Stimulated activated CD4-positive, alpha-beta T cell treated with anti-CD3 and anti-CD28 coated beads, Interleukin-1b, Interleukin-23, amount 100 ng/mL, for 24 hours (primary cell): Measurements from ENCODE around the gene CCM2L.

Experiments used
- DNase-seq, 4 experiments: peaks; one replicate each; pipeline ENCODE4 v3.0.0-alpha.2; 2020; ENCODE audit warnings: low read depth in 4 of 4, low spot score in 1 of 4

CCM2L gene

GRCh38 chr20:31992086-31992485 is 18.2 kb upstream of the CCM2L start:
- no peak for DNase-seq

- no peak for DNase-seq
Observed at GRCh38 chr20:31996996-31997395, 13.2 kb upstream of the CCM2L start.

- DNase-seq = no peak
Observed at GRCh38 chr20:31998246-31998645, 12.0 kb upstream of the CCM2L start.

DNA sequence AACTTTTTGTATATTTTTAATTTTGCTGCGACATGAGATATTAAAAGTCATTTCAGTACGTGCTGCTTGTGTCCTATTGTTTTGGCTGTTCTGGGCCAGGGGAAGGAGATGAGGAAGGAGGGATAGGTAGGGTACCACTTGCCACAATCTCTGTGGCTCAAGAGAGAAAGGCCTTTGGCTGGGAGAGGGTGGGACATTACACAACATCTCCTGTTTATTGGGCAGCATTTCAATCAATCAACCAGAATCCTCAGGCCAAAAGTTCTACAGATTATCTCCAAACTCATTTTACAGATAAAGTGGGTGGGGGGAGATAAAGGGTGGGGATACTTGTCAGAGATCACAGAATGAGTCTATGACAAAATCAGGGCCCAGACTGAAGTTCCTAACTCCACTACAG is 6.9 kb upstream of the CCM2L start:
- DNase-seq = no peak

GRCh38 chr20:32004963-32005362 is 5.3 kb upstream of the CCM2L start:
- DNase-seq = no peak

DNA sequence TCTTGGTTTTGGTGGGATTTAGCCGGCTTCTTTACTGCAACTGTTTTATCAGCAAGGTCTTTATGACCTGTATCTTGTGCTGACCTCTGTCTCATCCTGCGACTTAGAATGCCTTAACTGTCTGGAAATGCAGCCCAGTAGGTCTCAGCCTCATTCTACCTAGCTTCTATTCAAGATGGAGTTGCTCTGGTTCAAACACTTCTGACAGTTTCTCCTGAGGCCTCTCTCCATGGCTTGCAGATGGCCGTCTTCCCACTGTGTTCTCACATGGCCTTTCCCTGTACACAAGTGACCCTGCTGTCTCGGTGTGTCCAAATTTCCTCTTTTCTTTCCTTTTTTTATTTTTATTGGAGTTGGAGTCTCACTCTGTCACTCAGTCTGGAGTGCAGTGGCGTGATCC is 4.2 kb upstream of the CCM2L start:
- no peak for DNase-seq

DNA sequence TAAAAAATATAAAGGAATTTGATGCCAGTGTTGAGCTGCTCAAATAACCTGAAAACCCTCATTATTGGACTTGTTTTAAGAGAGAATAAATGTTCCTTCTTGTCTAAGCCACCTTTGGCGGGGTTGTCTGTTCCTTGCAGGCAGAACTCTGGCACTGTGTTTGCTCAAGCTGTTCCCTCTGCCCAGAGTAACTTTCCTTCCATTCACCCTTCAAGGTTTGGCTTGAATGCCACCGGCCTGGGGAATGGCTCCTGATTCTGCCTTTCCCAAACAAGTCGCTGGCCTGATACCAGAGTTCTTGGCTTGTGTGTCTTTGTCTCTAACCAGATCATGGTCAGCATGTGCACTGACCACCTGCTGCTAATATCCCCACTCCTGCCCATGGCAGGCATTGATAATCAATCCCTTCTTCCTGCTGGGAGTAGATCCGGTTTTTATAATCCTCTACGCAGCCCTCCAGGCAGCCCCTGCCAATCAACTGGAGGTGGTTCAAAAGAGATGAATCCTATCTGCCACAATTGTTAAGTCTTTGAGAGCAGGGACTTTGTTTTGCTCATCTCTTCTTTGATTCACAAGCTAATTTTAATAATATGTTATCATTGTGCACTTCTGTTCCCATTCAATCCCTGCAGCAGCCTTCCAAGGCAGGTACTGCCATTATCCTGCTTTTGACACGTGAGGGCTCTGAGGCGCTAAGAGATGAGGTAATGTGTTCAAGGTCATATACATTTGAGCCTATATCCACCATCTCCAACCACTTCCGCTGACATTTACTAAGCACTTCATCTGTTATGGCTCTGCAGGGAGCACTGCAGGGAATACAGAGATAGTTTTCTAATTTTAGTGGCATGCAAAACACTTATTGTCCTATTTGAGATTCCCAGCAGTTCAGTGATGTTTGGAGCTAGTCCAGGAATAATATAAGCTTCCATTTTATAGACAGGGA is 3.1 kb upstream of the CCM2L start:
- no peak for DNase-seq

GRCh38 chr20:32007787-32008616 is 2.2 kb upstream of the CCM2L start:
- no peak for DNase-seq

DNA sequence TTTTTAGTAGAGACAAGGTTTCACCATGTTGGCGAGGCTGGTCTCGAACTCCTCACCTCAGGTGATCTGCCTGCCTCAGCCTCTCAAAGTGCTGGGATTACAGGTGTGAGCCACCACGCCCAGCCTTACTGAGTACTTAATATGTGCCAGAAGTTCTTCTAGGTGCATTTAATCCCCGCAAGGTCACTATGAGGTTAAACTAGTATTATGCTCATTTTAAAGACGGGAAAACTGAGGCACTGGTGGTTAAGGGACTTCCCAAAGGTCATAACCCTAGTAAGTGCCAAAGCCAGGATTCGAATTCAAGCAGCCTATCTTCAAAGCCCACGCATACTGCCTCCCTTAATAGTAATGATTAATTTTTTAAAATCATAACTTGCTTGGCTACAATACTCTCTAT is 674 bp upstream of the CCM2L start:
- no peak for DNase-seq

GRCh38 chr20:32010666-32011065 is 428 bp downstream of the CCM2L start:
- no peak for DNase-seq

GRCh38 chr20:32012159-32012688 is 2.0 kb downstream of the CCM2L start:
- DNase-seq = no peak

- no peak for DNase-seq
Observed at GRCh38 chr20:32013326-32013725, 3.1 kb downstream of the CCM2L start.

- DNase-seq = peak in 1 of 4 experiments; percentile 8
Observed at GRCh38 chr20:32017711-32018251, 7.5 kb downstream of the CCM2L start.

DNA sequence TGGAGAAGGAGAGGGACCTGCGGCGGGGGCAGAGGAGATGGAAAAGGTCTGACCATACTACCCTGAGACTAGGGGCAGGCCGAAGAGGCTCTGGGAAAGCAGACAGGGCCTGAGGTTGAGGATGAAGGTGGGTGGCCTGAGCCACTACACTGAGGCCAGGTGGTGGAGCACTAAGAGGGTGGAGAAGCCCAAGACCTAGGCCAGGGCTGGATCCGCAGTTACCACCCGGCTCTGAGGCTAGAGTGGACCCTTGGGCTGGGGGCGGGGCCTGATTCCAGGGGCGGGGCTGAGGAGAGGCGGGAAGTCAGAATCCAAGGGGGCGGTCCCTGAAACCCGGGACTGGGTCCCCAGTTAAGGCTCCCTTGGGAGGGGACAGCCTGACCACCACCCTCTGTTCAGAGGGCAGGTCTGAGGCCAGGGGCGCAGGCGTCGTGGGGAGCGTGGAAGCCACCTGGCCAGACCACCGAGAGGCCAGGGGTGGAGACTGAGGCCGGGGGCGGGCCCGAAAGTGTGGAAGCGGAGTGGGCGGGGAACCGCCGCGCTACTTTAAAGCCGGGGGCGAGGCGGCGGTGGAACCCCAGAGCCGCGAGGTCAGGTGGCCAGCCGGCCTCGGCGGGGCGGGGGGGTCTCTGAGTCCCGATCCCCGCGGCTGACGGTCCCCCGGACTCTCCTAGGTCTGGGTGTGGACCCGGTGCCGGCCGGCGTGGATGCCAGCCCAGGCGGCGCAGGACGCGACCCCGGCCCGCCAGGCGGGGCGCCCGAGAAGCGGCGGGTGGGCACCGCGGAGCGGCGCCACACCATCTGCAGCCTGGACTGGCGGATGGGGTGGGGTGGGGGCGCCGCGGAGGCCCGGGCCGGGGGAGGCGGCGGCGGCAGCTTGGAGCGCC is 8.3 kb downstream of the CCM2L start:
- DNase-seq = peak in 3 of 4 experiments; percentile 16 to 32 (median 30)

GRCh38 chr20:32019156-32019510 is 8.9 kb downstream of the CCM2L start:
- DNase-seq = no peak

GRCh38 chr20:32019563-32020463 is 9.6 kb downstream of the CCM2L start:
- DNase-seq = no peak

- DNase-seq = no peak
Observed at GRCh38 chr20:32021091-32021490, 10.9 kb downstream of the CCM2L start.

- DNase-seq = no peak
Observed at GRCh38 chr20:32024683-32025295, 14.6 kb downstream of the CCM2L start.

DNA sequence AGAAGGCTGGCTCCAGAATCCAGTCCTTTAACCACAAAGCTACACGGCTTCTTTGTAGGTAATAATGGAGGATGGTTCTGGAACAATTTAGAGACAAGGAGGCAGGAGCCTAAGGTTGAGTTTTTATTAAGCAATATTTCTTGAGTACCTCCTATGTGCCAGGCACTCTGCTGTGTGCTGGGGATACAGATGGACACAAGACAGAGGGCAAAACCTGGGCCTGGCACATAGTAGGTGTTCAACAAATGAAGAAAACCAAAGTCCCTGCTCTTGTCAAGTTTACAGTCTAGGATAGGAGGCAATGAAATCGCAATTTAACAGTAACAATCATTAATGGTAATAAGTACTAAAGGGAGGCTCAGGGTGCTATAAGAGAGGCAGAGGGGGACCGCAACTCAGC is 17.4 kb downstream of the CCM2L start:
- DNase-seq = no peak
